OCI-LY1 (cell line): ENCODE data around the gene UBE2F.

Source experiments
- H2AFZ ChIP-seq: fragments of 200-600 bp; sonication (generic), shearing (Covaris generic); 2 replicates; pipeline ENCODE4 v1.6.0; 2014; ENCODE audit warnings: antibody characterized with exemption, mild to moderate bottlenecking, low read length
- H3F3A ChIP-seq: fragments of 200-600 bp; sonication (generic), shearing (Covaris generic); 2 replicates; pipeline ENCODE4 v1.6.0; 2014; ENCODE audit warnings: mild to moderate bottlenecking, antibody characterized with exemption, low read length, moderate library complexity; ENCODE audit not compliant: insufficient read depth
- H3K27ac ChIP-seq: fragments of 200-600 bp; sonication (generic); 2 replicates; pipeline ENCODE4 v1.5.1; 2014; ENCODE audit warnings: low read length, mixed run types, mild to moderate bottlenecking, low read depth; ENCODE audit not compliant: poor library complexity, severe bottlenecking
- H3K27me3 ChIP-seq: fragments of 200-600 bp; sonication (generic); 2 replicates; pipeline ENCODE4 v1.6.0; 2014; ENCODE audit warnings: antibody characterized with exemption, mild to moderate bottlenecking, low read length, moderate library complexity; ENCODE audit not compliant: insufficient read depth
- H3K36me3 ChIP-seq: fragments of 200-600 bp; sonication (generic); 2 replicates; pipeline ENCODE4 v1.6.1; 2014; ENCODE audit warnings: mild to moderate bottlenecking, antibody characterized with exemption, low read length, moderate library complexity, mixed read lengths; ENCODE audit not compliant: insufficient read depth
- H3K4me1 ChIP-seq: fragments of 200-600 bp; sonication (generic); 2 replicates; pipeline ENCODE4 v1.5.1; 2014; ENCODE audit warnings: mild to moderate bottlenecking, low read length, moderate library complexity; ENCODE audit not compliant: insufficient read depth, severe bottlenecking
- H3K4me2 ChIP-seq: fragments of 200-600 bp; sonication (generic), shearing (Covaris generic); 2 replicates; pipeline ENCODE4 v1.6.1; 2014; ENCODE audit warnings: low read length
- H3K4me3 ChIP-seq: fragments of 200-600 bp; sonication (generic); 2 replicates; pipeline ENCODE4 v1.5.1; 2014; ENCODE audit warnings: low read length, low read depth, mild to moderate bottlenecking, mixed read lengths; ENCODE audit not compliant: poor library complexity, severe bottlenecking
- H3K79me2 ChIP-seq: fragments of 200-600 bp; shearing (Covaris generic); 2 replicates; pipeline ENCODE4 v1.6.1; 2016; ENCODE audit warnings: mixed run types, low read length, mixed read lengths; ENCODE audit not compliant: insufficient read depth
- H3K9ac ChIP-seq: fragments of 200-600 bp; sonication (generic), shearing (Covaris generic); 2 replicates; pipeline ENCODE4 v1.6.1; 2014; ENCODE audit warnings: mild to moderate bottlenecking, low read length, mixed read lengths
- H3K9me2 ChIP-seq: fragments of 200-600 bp; sonication (generic), shearing (Covaris generic); 2 replicates; pipeline ENCODE4 v1.6.1; 2014; ENCODE audit warnings: low read depth, mild to moderate bottlenecking, low read length, mixed read lengths
- H3K9me3 ChIP-seq: fragments of 200-600 bp; shearing (Covaris generic); 2 replicates; pipeline ENCODE4 v1.6.1; 2014; ENCODE audit warnings: low read length, mixed read lengths
- H4K20me1 ChIP-seq: fragments of 200-600 bp; sonication (generic), shearing (Covaris generic); 2 replicates; pipeline ENCODE4 v1.6.0; 2016; ENCODE audit warnings: mild to moderate bottlenecking, low read length; ENCODE audit not compliant: insufficient read depth
- CTCF ChIP-seq: fragments of 200-600 bp; sonication (generic), shearing (Covaris generic); IDR thresholded peaks from 2 replicates; pipeline ENCODE4 v1.5.1; 2017; ENCODE audit warnings: mild to moderate bottlenecking, antibody characterized with exemption, low read length, moderate library complexity, mixed read lengths
- EZH2 ChIP-seq: fragments of 200-600 bp; sonication (generic), shearing (Covaris generic); IDR thresholded peaks from 2 replicates; pipeline ENCODE4 v1.8.0; 2017; ENCODE audit warnings: borderline replicate concordance, mixed run types, mild to moderate bottlenecking, antibody characterized with exemption, low read length, moderate library complexity, mixed read lengths

Gene UBE2F

GRCh38 chr2:238021327-238021726 is 54.5 kb downstream of the UBE2F start:
- Histone ChIP-seq H4K20me1 (no peaks in the 10 kb centered on the region), H3K4me3 (no peak overlapping the region), H3F3A (no peaks in the 10 kb centered on the region), H3K27me3 (no peaks in the 10 kb centered on the region), H3K9ac (no peak overlapping the region), H3K4me2 (no peak overlapping the region), H2AFZ (no peak overlapping the region), H3K36me3 (no peaks in the 10 kb centered on the region), H3K79me2 (no peaks in the 10 kb centered on the region), H3K27ac (no peak overlapping the region), H3K9me2 (no peaks in the 10 kb centered on the region), H3K4me1 (no peaks in the 10 kb centered on the region), H3K9me3 (no peaks in the 10 kb centered on the region)
- TF ChIP-seq EZH2 (no peak), CTCF (no peak)

- H3K9me2 ChIP-seq = no peaks in the 10 kb centered on the region
- no peaks in the 10 kb centered on the region for H4K20me1 ChIP-seq
- H3K9ac ChIP-seq = no peak overlapping the region
- no peak overlapping the region for H2AFZ ChIP-seq
- H3K36me3 ChIP-seq = no peaks in the 10 kb centered on the region
- H3K4me1 ChIP-seq = no peaks in the 10 kb centered on the region
- no peaks in the 10 kb centered on the region for H3K27me3 ChIP-seq
- H3K27ac ChIP-seq = no peak overlapping the region
- TF ChIP-seq EZH2 (no peak), CTCF (no peak)
- H3F3A ChIP-seq = no peaks in the 10 kb centered on the region
- no peak overlapping the region for H3K4me3 ChIP-seq
- H3K79me2 ChIP-seq = no peaks in the 10 kb centered on the region
- H3K9me3 ChIP-seq = no peaks in the 10 kb centered on the region
- H3K4me2 ChIP-seq = no peak overlapping the region
These were observed 55.9 kb downstream of the UBE2F start for GRCh38 chr2:238022594-238023157.

DNA sequence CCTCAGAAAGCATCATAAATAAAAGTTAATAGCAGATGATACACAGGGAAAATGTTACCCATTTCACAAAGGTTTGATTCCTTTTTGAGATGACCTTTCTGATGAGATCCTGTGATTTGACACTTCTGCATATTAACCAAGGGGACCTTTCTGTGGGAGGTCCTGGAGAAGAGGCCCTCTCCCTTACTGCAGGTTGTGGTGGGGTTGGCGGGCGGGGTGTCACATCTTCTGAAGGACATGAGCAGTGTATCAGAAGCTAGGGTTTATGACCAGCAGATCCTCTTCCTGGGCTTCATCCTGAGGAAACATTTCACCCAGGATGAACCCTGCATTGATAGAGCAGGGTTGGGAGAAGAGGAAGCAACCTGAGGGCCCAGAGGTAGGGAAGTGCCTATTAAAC is 56.8 kb downstream of the UBE2F start:
- TF ChIP-seq EZH2 = no peak
- Histone ChIP-seq H3K36me3 (no peaks in the 10 kb centered on the region), H3K9me3 (no peaks in the 10 kb centered on the region), H3K27me3 (no peaks in the 10 kb centered on the region), H3K79me2 (no peaks in the 10 kb centered on the region), H3K9ac (no peak overlapping the region), H2AFZ (no peak overlapping the region), H3K4me2 (no peak overlapping the region), H3K27ac (no peak overlapping the region), H3K9me2 (no peaks in the 10 kb centered on the region), H3K4me1 (no peaks in the 10 kb centered on the region), H4K20me1 (no peaks in the 10 kb centered on the region), H3F3A (no peaks in the 10 kb centered on the region), H3K4me3 (no peak overlapping the region)

GRCh38 chr2:238024986-238025385 is 58.2 kb downstream of the UBE2F start:
- no peak overlapping the region for H3K4me3 ChIP-seq
- H3K9me2 ChIP-seq = no peaks in the 10 kb centered on the region
- no peaks in the 10 kb centered on the region for H3K27me3 ChIP-seq
- no peaks in the 10 kb centered on the region for H3K9me3 ChIP-seq
- no peaks in the 10 kb centered on the region for H3F3A ChIP-seq
- no peak overlapping the region for H3K9ac ChIP-seq
- no peaks in the 10 kb centered on the region for H3K36me3 ChIP-seq
- no peaks in the 10 kb centered on the region for H3K79me2 ChIP-seq
- no peak overlapping the region for H3K4me2 ChIP-seq
- no peaks in the 10 kb centered on the region for H4K20me1 ChIP-seq
- no peak overlapping the region for H2AFZ ChIP-seq
- H3K27ac ChIP-seq = no peak overlapping the region
- H3K4me1 ChIP-seq = no peaks in the 10 kb centered on the region
- TF ChIP-seq CTCF (no peak), EZH2 (no peak)
